Daoy (cell line): Measurements from ENCODE around the gene MIR17HG. TPM values are rescaled to one million over a fixed set of nuclear protein-coding genes. Genes with fewer than 3 reads are reported as not detected.

Experiments
- DNase-seq: peaks from one replicate; pipeline ENCODE4 v3.0.0-alpha.2; 2015; ENCODE audit warnings: low read depth
- total RNA-seq: library from RNA; depleted of rRNA; stranded (reverse); fragments of >200 nt; shearing (Covaris generic); gene quantifications from 2 replicates; pipeline ENCODE4 v1.2.3, GENCODE V29; 2014; rRNA removed

The MIR17HG gene
- total RNA-seq, 1 experiment from 2014 or later = 8.5 TPM

DNA sequence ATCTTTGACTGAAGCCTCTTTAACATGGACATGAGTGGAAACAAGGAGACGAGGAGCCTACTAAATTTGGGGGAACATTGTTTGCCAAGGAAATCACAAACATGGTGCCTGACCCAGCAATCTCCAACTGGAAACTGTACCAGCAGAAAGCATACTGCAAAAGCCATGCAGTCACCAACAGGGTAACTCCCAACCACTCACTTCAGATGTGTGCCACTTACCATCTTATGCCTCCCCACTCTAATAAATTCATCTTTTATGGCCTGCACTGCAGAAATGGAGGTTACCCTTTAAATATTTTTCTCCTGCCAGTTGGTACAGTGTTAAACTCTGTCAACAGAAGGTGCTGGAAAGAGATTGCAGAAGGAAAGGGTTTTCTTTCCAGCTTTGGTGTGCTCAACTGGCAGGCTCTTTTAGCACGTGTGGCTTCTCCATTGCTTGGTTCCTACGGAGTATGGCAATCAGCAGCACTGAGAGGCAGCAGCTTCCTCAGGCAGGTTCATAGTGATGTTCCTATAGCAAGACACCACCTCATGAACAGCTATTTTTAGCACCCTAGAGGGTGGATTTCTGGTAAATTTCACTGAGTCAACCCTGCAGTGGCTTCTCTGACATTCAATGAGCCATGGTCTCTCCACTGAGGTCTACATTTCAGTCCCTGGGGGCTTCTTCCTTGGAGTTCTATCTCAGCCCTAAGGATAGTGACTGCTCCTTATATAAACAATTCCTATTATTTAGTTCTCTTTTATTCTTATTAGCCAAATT, 21.4 kb downstream of the MIR17HG start:
- DNase-seq = peak; percentile 4

DNA sequence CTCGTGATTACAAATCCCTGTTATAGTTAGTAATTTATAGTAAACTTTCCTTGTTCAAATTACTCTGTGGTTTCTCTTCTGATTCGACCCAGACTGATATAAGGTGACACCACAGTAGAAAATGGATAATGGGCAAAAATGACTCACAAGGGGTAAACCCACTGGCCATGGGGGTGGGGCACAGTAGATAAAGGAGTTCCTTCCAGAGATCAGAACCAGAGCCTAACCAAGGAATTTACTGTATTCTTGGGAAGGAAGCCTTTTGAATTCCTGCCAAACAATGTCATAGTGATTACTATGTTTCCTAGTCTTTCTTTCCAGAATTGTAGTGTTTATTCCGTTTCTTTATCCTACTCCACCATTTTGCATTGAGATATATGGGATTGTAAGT, 21.9 kb downstream of the MIR17HG start:
- peak; percentile 42 for DNase-seq

DNA sequence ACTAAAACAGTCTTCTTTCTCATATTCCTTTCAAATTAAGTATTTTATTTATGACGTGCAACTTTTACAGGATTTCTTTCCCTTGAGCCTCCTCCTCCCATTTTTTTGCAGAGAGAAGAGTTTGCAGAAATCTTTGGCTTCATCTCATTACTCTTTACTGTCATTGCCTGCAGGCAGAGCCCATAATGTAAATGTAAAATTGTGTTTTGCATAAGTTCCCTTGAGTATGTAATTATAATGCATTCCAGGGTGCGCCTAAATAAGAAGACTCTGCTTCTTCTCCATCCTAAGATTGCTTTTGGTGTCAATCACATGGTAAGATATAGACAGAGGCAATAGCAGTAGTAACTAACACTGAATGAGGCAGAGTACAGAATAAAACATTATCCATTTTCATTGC, 23.0 kb downstream of the MIR17HG start:
- no peak for DNase-seq

DNA sequence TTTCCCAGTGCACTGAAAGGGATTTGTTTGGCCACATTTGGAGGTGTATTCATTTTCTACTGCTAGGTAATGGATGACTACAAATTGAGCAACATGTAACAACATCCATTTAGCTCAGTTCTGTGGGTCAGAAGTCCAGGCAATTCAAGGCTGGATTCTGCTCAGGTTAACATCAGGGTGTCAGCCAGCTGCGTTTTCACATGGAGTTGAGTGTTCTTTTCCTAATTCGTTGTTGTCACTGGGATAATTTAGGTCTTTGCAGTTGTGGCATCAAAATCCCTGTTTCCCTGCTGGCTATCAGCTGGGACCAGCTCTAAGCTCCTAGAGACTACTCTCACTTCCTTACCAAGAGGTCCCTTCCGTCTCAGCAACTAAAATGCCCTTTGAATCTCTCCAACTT, 25.4 kb downstream of the MIR17HG start:
- DNase-seq = no peak

DNA sequence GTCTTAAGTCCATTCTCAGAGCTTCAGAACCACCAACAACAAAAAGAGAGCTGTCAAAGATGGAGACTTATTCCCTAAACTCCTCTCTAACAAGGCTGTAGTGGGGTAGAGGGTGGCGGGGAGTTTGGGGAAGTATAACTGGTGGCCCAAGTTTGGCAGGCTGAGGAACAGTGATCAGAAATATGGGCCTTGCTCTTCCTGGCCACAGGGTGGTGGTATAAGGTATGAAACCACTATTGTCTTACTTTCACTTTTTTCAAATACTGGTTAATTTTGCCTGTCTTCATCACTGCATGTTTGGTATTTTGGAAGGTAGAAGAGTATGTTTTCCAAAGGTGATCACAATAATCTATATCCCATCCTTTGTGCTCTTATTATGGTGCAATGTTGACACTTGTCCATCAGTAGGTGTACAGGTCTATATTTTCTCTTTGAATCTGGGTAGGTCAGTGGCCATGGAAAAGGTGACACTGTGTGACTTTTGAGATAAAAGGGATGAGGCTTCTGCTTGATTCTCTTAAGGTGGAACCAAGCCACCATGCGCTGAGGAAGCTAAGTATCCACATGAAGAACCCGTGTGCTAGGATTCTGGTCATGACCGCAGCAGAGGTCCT, 27.7 kb downstream of the MIR17HG start:
- DNase-seq = no peak

DNA sequence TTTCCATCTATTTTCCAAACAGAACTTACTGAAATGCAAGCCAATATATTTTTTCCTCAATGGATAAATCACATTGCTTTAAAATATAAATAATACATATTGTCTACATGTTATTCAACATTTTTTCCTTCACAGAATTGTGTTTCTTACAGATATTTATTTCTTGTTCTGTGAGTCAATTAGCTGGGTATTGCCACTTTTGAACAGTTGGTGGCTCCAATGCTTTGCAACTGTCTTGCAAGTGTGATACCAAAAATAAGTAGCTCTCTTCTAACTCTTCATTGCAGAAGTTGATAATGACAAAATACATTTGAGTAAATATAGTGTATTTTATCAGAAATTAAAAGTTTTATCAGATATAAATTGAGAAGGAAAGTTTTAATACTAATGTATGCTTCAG, 33.9 kb downstream of the MIR17HG start:
- DNase-seq = no peak

DNA sequence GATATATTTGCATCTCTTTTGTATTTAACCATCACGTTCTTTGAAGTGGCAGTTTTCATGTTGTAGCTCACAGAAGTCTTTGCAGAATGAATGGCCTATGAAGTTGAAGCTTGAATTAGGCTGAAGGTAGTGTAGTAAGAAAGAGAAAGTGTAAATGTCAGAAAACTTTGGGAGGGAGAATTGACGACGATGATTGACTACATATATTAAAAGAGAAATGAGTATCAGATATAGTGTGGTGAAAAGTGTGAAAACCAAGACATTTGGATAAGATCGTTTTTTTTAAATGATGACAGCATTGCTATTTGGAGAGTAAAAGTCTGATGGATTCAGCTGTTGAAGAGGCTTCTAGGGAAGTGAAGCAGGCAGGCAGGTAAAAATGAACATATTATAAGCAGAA, 36.3 kb downstream of the MIR17HG start:
- DNase-seq = no peak

DNA sequence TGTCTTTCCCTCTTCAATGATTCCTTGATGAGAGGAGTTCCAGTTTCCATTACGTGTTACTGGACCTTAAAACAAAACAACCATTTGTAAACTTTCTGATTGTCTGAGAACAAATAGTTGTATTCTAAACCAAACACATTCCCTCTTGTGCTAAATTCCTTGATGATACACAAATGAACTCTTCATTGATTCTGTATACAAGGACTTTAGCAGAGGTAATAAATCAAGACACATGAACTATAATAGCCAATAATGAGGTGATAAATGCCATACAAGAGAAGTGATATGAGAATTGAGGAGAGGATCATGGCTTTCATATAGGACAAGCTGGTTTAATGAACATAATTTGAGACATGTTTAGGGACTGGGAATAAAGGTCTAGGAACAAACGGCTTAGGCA, 37.4 kb downstream of the MIR17HG start:
- no peak for DNase-seq

DNA sequence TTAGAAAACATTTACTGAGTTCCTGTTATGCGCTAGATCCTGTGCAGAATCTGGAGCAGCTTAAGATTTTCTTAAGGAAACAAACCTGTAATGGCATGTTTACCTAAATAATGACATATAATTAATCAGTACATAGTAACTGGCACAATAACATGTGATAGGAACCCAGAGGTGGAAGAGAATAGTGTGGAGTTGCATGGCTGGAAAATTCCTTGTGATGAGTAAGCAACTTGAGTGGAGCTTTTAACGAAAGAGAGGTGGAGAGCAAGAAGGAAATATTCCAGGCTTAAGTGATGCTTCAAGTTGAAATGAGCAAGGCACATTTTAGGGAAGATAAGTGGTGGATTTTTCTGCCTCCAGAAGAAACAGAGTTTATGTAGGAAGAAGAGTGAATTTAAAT, 41.7 kb downstream of the MIR17HG start:
- no peak for DNase-seq

DNA sequence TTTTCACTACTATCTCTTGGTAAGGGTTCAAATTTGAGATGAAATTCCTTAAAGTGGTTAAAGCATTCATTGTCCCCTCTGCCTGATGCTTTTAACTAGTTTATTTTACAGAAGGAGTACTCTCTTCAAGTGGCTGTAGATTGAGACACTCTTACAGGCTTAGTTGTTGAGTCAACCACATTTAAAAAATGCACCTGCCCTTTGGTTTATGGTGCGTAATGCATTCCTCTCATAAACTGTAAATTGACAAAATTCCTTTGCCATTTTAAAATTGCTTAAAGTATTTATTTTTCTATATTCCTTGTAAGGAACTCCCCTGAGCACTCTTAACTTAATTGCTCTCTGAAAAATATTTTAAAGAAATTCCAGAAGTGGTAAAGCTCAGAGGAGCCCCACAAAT, 50.1 kb downstream of the MIR17HG start:
- no peak for DNase-seq

DNA sequence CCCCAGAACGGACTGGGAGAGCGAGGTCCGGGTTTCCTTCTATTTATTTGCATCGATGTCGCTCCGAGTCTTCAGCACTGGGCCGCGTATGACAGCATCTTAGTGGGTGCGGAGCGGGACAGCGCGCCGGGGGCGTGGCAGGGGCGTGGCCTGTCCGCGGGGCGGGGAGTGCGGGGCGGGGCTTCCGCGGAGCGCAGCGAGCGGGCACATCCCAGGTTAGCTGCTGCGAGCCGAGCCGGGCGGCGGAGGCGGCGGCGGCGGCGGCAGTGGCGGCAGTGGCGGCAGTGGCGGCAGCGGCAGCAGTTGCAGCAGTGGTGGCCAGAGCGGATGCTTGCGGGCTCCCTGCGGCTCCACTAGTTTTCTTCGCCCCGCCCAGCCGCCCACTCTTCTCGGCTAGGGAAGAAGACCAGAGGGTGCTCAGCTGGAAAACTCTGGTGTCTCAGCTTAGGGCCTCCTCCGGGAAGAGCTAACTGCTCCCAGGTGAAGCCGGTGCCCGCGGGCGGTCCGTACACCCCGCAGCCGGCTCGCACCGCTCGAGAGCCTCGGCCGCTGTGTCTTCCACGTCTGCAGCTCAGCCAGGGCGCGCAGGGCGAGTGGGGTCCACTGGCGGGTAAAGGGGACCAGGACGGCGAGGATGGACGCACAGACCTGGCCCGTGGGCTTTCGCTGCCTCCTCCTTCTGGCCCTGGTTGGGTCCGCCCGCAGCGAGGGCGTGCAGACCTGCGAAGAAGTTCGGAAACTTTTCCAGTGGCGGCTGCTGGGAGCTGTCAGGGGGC, 51.1 kb downstream of the MIR17HG start, which contains the start of gene GPC5:
TSS of gene GPC5 (plus strand) at position 209 of the 776 bp plus-strand sequence.
- peak; percentile 55 for DNase-seq

DNA sequence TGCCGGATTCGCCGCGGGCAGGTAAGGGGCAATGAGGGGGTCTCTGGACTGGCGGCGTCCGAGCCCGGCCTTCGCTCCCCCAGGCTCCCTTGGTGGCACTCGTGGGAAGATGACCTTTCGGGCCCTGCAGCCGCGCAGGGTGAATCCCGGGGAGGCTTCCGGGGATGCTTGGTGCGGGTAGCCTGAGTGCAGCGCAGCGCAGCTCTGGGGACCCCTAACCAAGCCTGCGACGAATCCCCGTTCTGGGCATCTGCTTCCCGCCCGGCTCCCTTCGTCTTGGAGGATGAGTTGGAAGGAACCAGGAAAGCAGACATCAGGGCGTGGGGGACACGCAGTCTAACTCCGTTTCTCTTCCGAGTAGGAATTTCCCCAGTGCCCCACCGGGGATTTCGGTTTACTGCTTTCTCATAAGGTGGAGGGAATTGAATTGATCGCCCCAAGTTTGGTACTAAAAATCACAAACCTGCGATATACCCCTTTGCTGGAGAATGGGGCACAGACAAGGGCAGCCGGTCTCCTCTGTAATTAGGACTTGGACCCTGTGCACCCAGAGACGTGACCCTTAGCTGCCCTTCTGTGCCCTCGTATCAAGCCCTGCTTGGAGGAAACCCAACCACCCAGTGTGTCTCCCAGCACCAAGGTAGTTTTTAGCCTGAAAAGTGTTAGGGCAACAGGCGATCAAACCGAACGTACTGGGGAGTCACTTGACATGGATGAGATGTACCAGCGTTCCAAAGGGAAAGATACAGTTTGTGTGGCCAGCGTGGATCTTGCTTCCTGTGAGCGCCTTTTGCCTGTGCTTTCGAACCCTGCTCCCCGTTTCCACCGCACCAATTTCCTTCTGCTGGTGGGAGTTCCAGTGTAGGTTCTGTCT, 51.9 kb downstream of the MIR17HG start:
- DNase-seq = no peak

DNA sequence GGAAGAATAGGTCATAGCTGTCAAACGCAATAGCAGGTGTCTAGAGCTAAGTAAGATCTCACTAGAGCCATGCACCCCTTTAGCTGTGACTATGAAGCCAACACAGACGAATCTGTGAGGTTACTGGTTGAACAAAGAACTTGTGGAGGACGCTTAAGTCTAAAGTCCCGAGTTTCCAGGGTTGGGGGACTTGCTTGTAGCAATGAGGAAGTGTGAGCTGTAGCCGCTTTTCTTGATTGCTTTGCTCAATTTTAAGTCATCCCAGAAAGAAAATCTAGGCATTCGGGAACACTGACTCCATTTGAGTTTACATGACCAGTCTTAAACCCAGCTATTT, 52.5 kb downstream of the MIR17HG start:
- no peak for DNase-seq

DNA sequence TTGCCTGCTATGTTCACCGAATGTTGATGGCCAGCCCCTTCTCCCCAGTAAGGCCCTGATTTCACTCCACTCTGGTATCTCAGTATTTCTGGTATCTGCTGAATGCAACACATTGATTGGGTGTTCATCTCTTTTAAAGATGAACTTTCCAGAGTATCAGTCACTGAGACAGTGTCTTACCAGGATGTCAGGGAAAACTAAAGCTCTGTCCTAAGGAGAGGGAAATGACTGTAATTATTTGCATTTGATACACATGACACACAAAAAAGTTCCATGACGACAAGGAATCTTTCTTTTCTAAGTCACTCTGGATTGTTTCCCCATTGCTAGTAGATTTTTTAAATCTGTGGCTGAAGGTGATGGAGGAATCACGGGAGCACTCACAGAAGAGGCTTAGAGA, 53.2 kb downstream of the MIR17HG start:
- no peak for DNase-seq

DNA sequence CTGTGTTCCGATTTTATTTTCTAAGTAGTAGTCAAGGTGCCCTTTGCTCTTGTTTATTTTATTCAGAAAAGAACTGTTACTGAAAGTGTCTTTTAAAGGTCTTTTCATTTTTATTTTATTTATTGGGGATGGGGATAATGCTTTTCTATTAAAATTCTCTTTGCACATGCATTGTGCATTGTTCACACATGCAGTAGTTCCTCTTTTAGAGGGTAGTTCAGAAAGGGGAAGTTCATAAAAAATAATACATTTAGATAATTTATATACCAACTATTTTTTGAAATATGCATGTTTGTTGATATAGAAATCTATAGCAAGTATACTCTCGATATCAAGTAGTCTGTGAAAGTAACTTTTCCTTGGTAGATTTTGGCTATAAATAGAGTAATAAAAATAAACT, 54.4 kb downstream of the MIR17HG start:
- DNase-seq = no peak

Other genes starting within 250 kb of the MIR17HG start
- 0.06 TPM in 1 of 2 replicates, not detected in the other for gene GPC5, start 50.9 kb downstream of the MIR17HG start, total RNA-seq